Muscle of leg (tissue), 11 donors: ENCODE measurements around the gene PPP2R5C. TPM values are rescaled to one million over a fixed set of nuclear protein-coding genes. Genes with fewer than 3 reads are reported as not detected.
"Not testable (repeated sequence)": the region's sequence is repeated elsewhere in the genome, so short reads cannot be mapped to it uniquely, and the experiment has no call there.

ENCODE experiments used
- DNase-seq: peaks from one replicate; pipeline ENCODE4 v3.0.0; 2013
- H3K27ac ChIP-seq: one replicate; pipeline ENCODE4 v1.5.1; 2013; ENCODE audit warnings: mild to moderate bottlenecking, low read length, control low read depth
- H3K27me3 ChIP-seq: one replicate; pipeline ENCODE4 v1.6.1; 2013; ENCODE audit warnings: low read length; ENCODE audit not compliant: control insufficient read depth, insufficient read depth
- H3K36me3 ChIP-seq: one replicate; pipeline ENCODE4 v1.6.1; 2013; ENCODE audit warnings: low read length; ENCODE audit not compliant: control insufficient read depth, insufficient read depth
- H3K4me1 ChIP-seq: one replicate; pipeline ENCODE4 v1.6.1; 2013; ENCODE audit warnings: low read length; ENCODE audit not compliant: control insufficient read depth, insufficient read depth
- H3K4me3 ChIP-seq: one replicate; pipeline ENCODE4 v1.5.1; 2013; ENCODE audit warnings: low read length, control low read depth
- H3K9me3 ChIP-seq: replicated peaks from 2 replicates; pipeline ENCODE4 v1.6.1; 2013; ENCODE audit warnings: low read depth, low read length; ENCODE audit not compliant: control insufficient read depth
- WGBS: methylation state at CpG from one replicate; pipeline ENCODE4 v1.1.5; 2013; ENCODE audit warnings: missing lambda C conversion rate; ENCODE audit not compliant: insufficient coverage; 5-methylcytosine and 5-hydroxymethylcytosine counted together
- polyA plus RNA-seq, 8 donors: library from polyadenylated mRNA; unstranded; fragments of 120-200 nt; gene quantifications; one replicate each; pipeline versions ENCODE4 v1.2.1 to v1.2.3, GENCODE V29; 2013; ENCODE audit warnings: inconsistent platforms in 1 of 8, low replicate concordance in 1 of 8; ENCODE audit not compliant: insufficient read length in 8 of 8, insufficient read depth in 1 of 8
- total RNA-seq: library from RNA; stranded (reverse); fragments of 120-200 nt; gene quantifications from one replicate; pipeline ENCODE4 v1.2.4, GENCODE V29; 2013

The PPP2R5C gene
- total and polyA plus RNA-seq, 9 donors, result 56.9 to 79.7 (median 65.9) TPM

GRCh38 chr14:101716956-101717662, 44.4 kb upstream of the PPP2R5C start:
- no peak overlapping the region for H3K4me3 ChIP-seq
- H3K27ac ChIP-seq, result no peak overlapping the region
- WGBS, result 60% methylated on average over 15 of the region's 17 CpGs
- H3K36me3 ChIP-seq, result no peaks in the 10 kb centered on the region
- peaks cover 4% of the 10 kb centered on the region for H3K4me1 ChIP-seq
- no peaks in the 10 kb centered on the region for H3K9me3 ChIP-seq
- DNase-seq, result no peak
- peaks cover 2% of the 10 kb centered on the region for H3K27me3 ChIP-seq

- Histone ChIP-seq H3K4me1 (peaks cover 4% of the 10 kb centered on the region), H3K9me3 (no peaks in the 10 kb centered on the region), H3K27me3 (peaks cover 2% of the 10 kb centered on the region), H3K27ac (no peak overlapping the region), H3K36me3 (no peaks in the 10 kb centered on the region), H3K4me3 (no peak overlapping the region)
- WGBS, result 68% methylated on average over 12 of the region's 19 CpGs
- DNase-seq, result no peak
Observed at GRCh38 chr14:101717663-101718490, 43.6 kb upstream of the PPP2R5C start.

DNA sequence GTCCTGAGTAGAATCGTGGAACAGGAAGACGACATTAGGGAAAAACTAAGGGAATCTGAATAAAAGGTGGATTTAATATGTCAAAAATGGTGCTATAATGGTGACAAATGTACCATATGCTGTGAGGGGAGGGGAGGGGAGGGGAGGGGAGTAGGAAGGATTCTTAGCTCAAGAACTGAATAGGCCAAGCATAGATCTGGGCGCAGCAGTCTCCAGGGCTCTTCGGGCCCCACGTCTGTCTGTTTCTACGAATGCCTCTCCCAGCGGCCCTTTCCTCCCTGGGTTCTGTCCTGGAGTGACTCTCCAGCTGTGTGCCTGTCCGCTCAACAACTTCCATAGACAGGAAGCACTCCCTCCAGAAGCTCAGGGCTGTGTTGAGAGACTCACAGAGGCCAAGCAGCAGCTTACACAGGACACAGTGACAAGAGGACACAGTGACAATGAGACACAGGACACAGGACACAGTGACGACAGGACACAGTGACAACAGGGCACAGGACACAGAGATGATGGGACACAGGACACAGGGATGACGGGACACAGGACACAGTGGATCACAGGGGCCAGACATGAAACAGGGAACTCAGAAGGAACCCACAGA, 42.4 kb upstream of the PPP2R5C start:
- peak; percentile 47 for DNase-seq
- Histone ChIP-seq H3K9me3 (peaks cover 2% of the 10 kb centered on the region), H3K4me1 (peaks cover 4% of the 10 kb centered on the region), H3K27ac (peak overlapping the region; percentile 6), H3K27me3 (peaks cover 2% of the 10 kb centered on the region), H3K4me3 (no peak overlapping the region), H3K36me3 (no peaks in the 10 kb centered on the region)
- 33% methylated on average over 9 of the region's 10 CpGs for WGBS

DNA sequence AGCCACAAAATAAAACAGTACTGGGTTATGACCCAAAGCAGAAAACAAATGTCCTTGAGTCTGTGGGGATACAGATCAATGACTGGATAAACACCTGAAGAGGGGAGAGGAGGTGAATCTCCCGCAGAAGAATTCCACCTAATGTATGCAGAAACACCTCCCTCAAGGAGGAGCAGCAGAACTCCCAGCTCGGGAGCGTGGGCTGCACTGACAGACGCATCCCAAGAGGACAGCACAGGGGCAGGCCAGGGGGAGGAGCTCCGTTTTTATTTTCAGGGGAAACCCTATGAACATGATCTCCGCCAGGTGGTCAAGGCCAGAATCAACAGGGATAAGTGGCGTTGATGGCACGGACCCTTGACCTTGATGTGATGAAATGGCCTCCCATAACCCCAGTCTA, 41.8 kb upstream of the PPP2R5C start:
- Histone ChIP-seq H3K4me1 (peaks cover 4% of the 10 kb centered on the region), H3K36me3 (no peaks in the 10 kb centered on the region), H3K27ac (peak overlapping the region; percentile 6), H3K9me3 (peaks cover 2% of the 10 kb centered on the region), H3K27me3 (peaks cover 2% of the 10 kb centered on the region), H3K4me3 (no peak overlapping the region)
- WGBS, result 23% methylated on average over 4 of the region's 8 CpGs
- no peak for DNase-seq

GRCh38 chr14:101721111-101721510, 40.4 kb upstream of the PPP2R5C start:
- Histone ChIP-seq H3K9me3 (peaks cover 2% of the 10 kb centered on the region), H3K27ac (no peak overlapping the region), H3K4me1 (peaks cover 4% of the 10 kb centered on the region), H3K27me3 (peaks cover 2% of the 10 kb centered on the region), H3K36me3 (no peaks in the 10 kb centered on the region), H3K4me3 (no peak overlapping the region)
- DNase-seq, result no peak
- 100% methylated on average over 1 of the region's 5 CpGs for whole genome bisulfite sequencing

GRCh38 chr14:101721951-101722661, 39.4 kb upstream of the PPP2R5C start:
- H3K4me3 ChIP-seq, result no peak overlapping the region
- 83% methylated on average over 9 of the region's 21 CpGs for WGBS
- peaks cover 4% of the 10 kb centered on the region for H3K4me1 ChIP-seq

DNA sequence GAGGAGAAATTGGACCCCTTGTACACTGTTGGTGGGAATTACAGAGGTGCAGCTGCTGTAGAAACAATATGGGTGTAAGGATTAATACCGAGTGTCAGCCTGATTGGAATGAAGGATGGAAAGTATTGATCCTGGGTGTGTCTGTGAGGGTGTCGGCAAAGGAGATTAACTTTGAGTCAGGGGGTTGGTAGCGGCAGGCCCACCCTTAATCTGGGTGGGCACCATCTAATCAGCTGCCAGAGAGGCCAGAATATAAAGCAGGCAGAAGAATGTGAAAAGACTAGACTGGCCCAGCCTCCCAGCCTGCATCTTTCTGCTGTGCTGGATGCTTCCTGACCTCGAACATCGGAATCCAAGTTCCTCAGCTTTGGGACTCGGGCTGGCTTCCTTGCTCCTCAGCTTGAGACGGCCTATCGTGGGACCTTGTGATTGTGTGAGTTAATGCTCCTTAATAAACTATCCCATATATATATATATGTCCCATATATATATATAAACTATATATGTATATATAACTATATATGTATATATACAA, 38.4 kb upstream of the PPP2R5C start:
- no peak overlapping the region for H3K27ac ChIP-seq

More at GRCh38 chr14:101721951-101722661, 39.4 kb upstream of the PPP2R5C start:
- no peaks in the 10 kb centered on the region for H3K36me3 ChIP-seq
- H3K27me3 ChIP-seq, result peaks cover 2% of the 10 kb centered on the region
- peaks cover 2% of the 10 kb centered on the region for H3K9me3 ChIP-seq
- DNase-seq, result peak; percentile 23
- H3K27ac ChIP-seq, result peak overlapping the region; percentile 20

GRCh38 chr14:101725652-101726051, 35.9 kb upstream of the PPP2R5C start:
- not testable (repeated sequence) for H3K27ac ChIP-seq
- WGBS, result 93% methylated on average over 3 of the region's 7 CpGs

More for the DNA sequence above, 38.4 kb upstream of the PPP2R5C start:
- no peak overlapping the region for H3K4me3 ChIP-seq
- H3K27me3 ChIP-seq, result peaks cover 2% of the 10 kb centered on the region
- 95% methylated on average over 5 of the region's 8 CpGs for WGBS
- peaks cover 2% of the 10 kb centered on the region for H3K9me3 ChIP-seq
- H3K4me1 ChIP-seq, result peaks cover 4% of the 10 kb centered on the region
- no peak for DNase-seq
- no peaks in the 10 kb centered on the region for H3K36me3 ChIP-seq

GRCh38 chr14:101726295-101726953, 35.1 kb upstream of the PPP2R5C start:
- DNase-seq, result no peak
- Histone ChIP-seq H3K4me3 (no peak overlapping the region), H3K4me1 (peaks cover 2% of the 10 kb centered on the region), H3K27me3 (no peaks in the 10 kb centered on the region), H3K36me3 (no peaks in the 10 kb centered on the region), H3K9me3 (peaks cover 2% of the 10 kb centered on the region), H3K27ac (no peak overlapping the region)
- WGBS, result 69% methylated on average over 11 of the region's 14 CpGs

More at GRCh38 chr14:101725652-101726051, 35.9 kb upstream of the PPP2R5C start:
- H3K36me3 ChIP-seq, H3K9me3 ChIP-seq, H3K4me3 ChIP-seq, H3K27me3 ChIP-seq, DNase-seq, H3K4me1 ChIP-seq: not testable (repeated sequence)
